GM10266 (cell line): Measurements from ENCODE around the gene SEC23IP.

Source experiments
- DNase-seq: peaks from one replicate; pipeline ENCODE4 v3.0.0; 2012; ENCODE audit errors: extremely low spot score
- TF ChIP-seq, protein P1 (sequence below): IDR thresholded peaks from 2 replicates; pipeline ENCODE4 v1.5.1; 2012; ENCODE audit warnings: mild to moderate bottlenecking, low read depth; ENCODE audit not compliant: control insufficient read depth, insufficient read depth; ENCODE audit errors: missing control alignments

SEC23IP gene

DNA sequence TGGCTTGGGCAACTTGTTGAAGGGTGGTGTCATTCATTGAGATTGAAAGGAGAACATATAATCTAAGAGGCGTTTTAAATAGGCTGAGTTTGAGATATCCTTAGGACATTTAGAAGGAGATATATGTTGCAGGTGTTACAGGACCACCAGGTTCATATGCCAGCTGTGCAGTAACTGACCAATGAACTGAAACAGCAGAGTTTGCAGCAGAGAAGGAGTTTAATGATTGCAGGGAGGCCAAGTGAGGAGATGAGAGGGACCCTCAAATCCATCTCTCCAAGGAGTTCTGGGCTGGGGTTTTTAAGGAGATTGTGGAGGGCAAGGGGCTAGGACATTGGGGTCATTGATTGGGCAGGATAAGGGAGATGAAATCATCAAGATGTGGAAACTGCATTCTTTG, 74.5 kb downstream of the SEC23IP start:
- no peak for DNase-seq
- TF ChIP-seq, protein P1, sequence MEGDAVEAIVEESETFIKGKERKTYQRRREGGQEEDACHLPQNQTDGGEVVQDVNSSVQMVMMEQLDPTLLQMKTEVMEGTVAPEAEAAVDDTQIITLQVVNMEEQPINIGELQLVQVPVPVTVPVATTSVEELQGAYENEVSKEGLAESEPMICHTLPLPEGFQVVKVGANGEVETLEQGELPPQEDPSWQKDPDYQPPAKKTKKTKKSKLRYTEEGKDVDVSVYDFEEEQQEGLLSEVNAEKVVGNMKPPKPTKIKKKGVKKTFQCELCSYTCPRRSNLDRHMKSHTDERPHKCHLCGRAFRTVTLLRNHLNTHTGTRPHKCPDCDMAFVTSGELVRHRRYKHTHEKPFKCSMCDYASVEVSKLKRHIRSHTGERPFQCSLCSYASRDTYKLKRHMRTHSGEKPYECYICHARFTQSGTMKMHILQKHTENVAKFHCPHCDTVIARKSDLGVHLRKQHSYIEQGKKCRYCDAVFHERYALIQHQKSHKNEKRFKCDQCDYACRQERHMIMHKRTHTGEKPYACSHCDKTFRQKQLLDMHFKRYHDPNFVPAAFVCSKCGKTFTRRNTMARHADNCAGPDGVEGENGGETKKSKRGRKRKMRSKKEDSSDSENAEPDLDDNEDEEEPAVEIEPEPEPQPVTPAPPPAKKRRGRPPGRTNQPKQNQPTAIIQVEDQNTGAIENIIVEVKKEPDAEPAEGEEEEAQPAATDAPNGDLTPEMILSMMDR, result no peak

DNA sequence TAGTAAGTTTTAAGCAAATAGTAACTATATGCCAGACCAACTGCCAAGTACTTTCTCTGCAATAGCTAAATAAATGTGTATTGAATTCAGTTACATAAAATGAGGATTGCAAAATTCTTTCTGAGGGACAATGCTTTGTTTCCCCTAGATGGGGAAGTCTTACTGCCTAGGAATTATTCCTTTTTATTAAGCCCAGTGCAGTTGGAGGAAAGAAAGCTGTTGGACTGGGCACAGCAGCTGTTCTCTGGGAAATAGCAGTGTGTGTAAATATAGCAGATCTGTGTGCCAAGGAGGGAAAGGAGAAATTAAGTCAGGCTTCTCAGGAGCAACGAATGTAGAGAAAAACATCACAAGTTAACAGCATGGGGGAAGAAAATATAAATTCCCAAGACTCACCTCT, 77.1 kb downstream of the SEC23IP start:
- TF ChIP-seq, protein P1, result no peak

DNA sequence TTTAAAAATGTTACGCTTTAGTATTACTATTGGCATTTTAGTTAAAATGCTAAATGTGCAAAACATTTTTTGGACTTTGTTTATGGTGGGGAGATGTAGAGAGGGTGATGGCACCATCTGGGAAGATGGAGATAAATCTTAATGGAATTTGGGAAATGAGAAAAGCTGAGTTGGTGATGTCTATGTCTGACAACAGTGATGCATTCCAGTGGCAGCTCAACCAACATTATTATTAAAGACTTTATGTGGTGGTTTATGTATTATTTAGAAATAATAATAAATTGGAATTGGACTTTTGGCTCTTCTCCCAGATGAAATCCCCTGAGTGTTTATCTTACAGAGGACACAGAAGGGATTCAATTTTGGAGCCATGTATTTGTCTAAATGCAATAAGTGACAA, 77.6 kb downstream of the SEC23IP start:
- TF ChIP-seq, protein P1, result no peak
- no peak for DNase-seq

More for the DNA sequence above, 77.1 kb downstream of the SEC23IP start:
- DNase-seq, result no peak

DNA sequence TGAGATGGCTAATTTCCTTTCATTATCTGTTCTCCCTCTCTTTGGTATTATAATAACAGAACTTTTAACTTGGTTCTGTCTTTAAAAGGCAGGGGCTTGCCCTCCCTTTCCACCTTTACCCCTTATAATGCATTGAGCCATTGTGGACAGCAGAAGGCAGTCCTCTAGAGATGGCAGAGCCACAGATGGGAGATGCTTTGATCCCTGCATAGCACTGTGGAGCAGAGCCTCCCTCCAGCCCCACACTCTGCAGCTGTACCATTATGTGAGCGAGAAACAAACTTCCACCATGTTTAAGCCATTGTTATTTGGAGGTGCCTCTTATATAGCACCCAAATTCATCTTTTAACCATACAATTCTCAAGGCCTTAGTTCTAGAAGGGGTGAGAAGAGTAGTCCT, 78.4 kb downstream of the SEC23IP start:
- TF ChIP-seq, protein P1, result no peak
- DNase-seq, result no peak

DNA sequence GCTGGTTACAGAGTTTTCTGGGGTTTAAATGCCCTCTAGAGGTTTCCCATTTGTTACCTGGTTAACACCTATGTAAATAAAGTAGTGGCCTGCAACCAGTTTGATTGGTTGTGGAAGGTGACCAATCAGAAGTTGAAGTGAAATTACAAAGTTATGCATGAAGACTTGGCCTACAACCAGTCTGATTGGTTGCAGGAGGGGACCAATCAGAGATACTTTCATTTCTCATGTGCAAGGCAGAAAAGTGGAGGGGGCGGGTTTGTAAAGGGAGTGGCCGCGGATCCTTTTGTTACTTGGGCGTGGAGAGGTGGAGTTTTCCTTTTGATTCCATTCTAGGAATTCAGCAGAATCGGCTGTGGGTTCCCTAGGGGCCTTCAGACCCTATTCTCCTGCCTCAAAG, 80.8 kb downstream of the SEC23IP start:
- DNase-seq, result no peak
- TF ChIP-seq, protein P1, result no peak

DNA sequence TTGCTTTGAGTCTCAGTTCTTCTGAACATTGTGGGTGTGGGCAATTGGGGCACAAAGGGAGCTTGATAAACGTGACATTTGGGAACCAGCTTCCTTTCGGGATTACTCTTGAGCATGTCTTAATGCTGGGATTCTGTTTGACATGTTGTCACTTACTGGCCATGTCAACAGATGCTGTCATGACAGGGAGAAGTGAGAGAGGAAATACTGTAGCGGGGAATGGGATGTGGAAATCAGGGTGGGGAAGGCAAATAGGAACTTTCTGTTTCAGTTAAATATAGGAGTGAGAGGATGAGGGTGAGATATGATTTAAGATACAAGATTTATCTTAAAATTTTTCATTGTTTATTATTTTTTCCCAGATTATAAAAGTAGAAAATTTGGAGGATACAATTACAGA, 83.9 kb downstream of the SEC23IP start:
- no peak for DNase-seq
- TF ChIP-seq, protein P1, result no peak

DNA sequence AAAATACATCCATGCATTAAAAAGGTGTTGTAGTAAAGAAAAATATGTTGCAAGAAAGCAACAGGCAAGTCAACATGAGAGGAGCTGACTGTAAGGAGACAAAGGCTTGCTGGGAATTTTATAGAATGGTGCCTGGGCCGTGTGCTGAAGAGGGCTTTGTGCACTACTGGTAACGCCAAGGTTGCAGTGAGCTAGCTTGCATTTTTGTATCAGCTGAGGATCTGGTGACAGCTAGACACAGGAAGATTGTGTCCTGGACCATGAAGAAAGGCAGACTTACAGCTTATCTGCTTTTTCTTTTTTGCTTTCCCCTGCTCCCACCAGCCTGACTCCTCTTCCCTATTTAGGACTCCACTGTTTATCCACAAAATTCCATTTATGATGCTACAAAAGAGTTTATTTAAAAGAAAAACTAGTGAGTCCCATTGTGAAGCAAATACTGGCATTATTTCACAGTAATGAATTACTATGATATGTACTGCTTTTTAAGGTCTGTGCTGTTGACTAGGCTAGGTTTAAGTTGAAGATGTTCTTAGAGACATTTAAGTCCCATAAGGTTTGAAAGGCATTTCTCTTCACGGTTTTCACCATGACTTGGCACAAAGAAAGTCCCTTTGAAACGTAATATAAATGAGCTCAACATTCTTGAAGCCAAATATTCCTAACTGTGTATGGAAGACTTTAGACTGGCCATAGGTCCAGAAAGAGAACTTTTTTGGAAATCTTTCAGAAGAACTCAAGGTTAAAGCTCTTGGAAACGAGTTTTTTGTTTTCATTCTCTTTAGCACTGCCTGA, 88.6 kb downstream of the SEC23IP start:
- no peak for DNase-seq
- TF ChIP-seq, protein P1, result no peak
